GM12872 (cell line): ENCODE data around the gene BAD.

Source experiments
- CTCF ChIP-seq: IDR thresholded peaks from 3 replicates; pipeline ENCODE4 v1.5.1; 2011; ENCODE audit warnings: low read depth, mild to moderate bottlenecking, low read length, moderate library complexity; ENCODE audit not compliant: insufficient read depth

BAD gene

GRCh38 chr11:64283092-64283491, 1.4 kb downstream of the BAD start:
- TF ChIP-seq CTCF = no peak

GRCh38 chr11:64281957-64282770, 2.3 kb downstream of the BAD start:
- no peak for TF ChIP-seq CTCF

GRCh38 chr11:64278576-64279190, 5.8 kb downstream of the BAD start:
- TF ChIP-seq CTCF = no peak

- TF ChIP-seq CTCF = no peak
These were observed 7.6 kb downstream of the BAD start for GRCh38 chr11:64276653-64277431.

GRCh38 chr11:64275841-64276240, 8.6 kb downstream of the BAD start:
- TF ChIP-seq CTCF = no peak

- TF ChIP-seq CTCF = no peak
These were observed 9.2 kb downstream of the BAD start for GRCh38 chr11:64275031-64275800.

- TF ChIP-seq CTCF = no peak
These were observed 14.8 kb downstream of the BAD start for GRCh38 chr11:64269540-64270220.
